ENCODE data around the gene NELL1. TPM values are rescaled to one million over a fixed set of nuclear protein-coding genes. Genes with fewer than 3 reads are reported as not detected.

Gene NELL1
- total RNA-seq, 1 donor from 2014 or later, result 0.45 TPM

GRCh38 chr11:20795005-20795404, 125.6 kb downstream of the NELL1 start:
- Mint-ChIP-seq H3K4me3 (ENCODE audit: unreplicated experiment) (no peak overlapping the region), H3K36me3 (ENCODE audit: low read depth, unreplicated experiment) (peaks cover 2% of the 10 kb centered on the region), H3K27me3 (ENCODE audit: low read depth, unreplicated experiment) (peaks cover 4% of the 10 kb centered on the region), H3K27ac (ENCODE audit: unreplicated experiment) (no peak overlapping the region), H3K9me3 (ENCODE audit: unreplicated experiment) (no peaks in the 10 kb centered on the region), H3K4me1 (ENCODE audit: low read depth, unreplicated experiment) (no peaks in the 10 kb centered on the region)
- Histone ChIP-seq H3K79me2 (ENCODE audit: insufficient read depth, low read length) (no peaks in the 10 kb centered on the region), H3K4me3 (ENCODE audit: insufficient read depth, low read depth, low read length) (no peak overlapping the region), H3K4me1 (ENCODE audit: insufficient read depth, low read length) (no peaks in the 10 kb centered on the region), H3K9ac (ENCODE audit: low read length) (no peak overlapping the region), H4K20me1 (ENCODE audit: insufficient read depth, low read length) (no peaks in the 10 kb centered on the region), H3K27me3 (ENCODE audit: insufficient read depth, low read length) (no peaks in the 10 kb centered on the region), H3K9me3 (ENCODE audit: insufficient read depth, low read depth, low read length) (peaks cover 10% of the 10 kb centered on the region), H3K27ac (ENCODE audit: low read depth, low read length) (no peak overlapping the region), H3K36me3 (ENCODE audit: insufficient read depth, low read length) (no peaks in the 10 kb centered on the region), H3K4me2 (ENCODE audit: low read length) (no peak overlapping the region), H2AFZ (ENCODE audit: low read depth, low read length) (no peak overlapping the region)
- no peak for DNase-seq (ENCODE audit: low read depth)
- FAIRE-seq, result no peak
- TF ChIP-seq CTCF (IDR thresholded peaks at IDR 0.05; ENCODE audit: insufficient read depth, low read depth, low read length), result no peak
- TF ChIP-seq EZH2 (IDR thresholded peaks at IDR 0.05; ENCODE audit: insufficient read depth, low read length), result no peak

- DNase-seq (ENCODE audit: low read depth) (no peak), FAIRE-seq (no peak)
- no peak overlapping the region for H2AFZ ChIP-seq (ENCODE audit: low read depth, low read length)
- Mint-ChIP-seq H3K9me3 (ENCODE audit: unreplicated experiment) (no peaks in the 10 kb centered on the region), H3K36me3 (ENCODE audit: low read depth, unreplicated experiment) (no peaks in the 10 kb centered on the region), H3K27me3 (ENCODE audit: low read depth, unreplicated experiment) (no peaks in the 10 kb centered on the region), H3K4me3 (ENCODE audit: unreplicated experiment) (no peak overlapping the region), H3K4me1 (ENCODE audit: low read depth, unreplicated experiment) (no peaks in the 10 kb centered on the region), H3K27ac (ENCODE audit: unreplicated experiment) (no peak overlapping the region)
- no peaks in the 10 kb centered on the region for H4K20me1 ChIP-seq (ENCODE audit: insufficient read depth, low read length)
- H3K36me3 ChIP-seq (ENCODE audit: insufficient read depth, low read length), result no peaks in the 10 kb centered on the region
- H3K4me1 ChIP-seq (ENCODE audit: insufficient read depth, low read length), result no peaks in the 10 kb centered on the region
- no peaks in the 10 kb centered on the region for H3K27me3 ChIP-seq (ENCODE audit: insufficient read depth, low read length)
- peaks cover 8% of the 10 kb centered on the region for H3K9me3 ChIP-seq (ENCODE audit: insufficient read depth, low read depth, low read length)
- H3K9ac ChIP-seq (ENCODE audit: low read length), result no peak overlapping the region
- no peak overlapping the region for H3K27ac ChIP-seq (ENCODE audit: low read depth, low read length)
- no peak overlapping the region for H3K4me3 ChIP-seq (ENCODE audit: insufficient read depth, low read depth, low read length)
- H3K79me2 ChIP-seq (ENCODE audit: insufficient read depth, low read length), result no peaks in the 10 kb centered on the region
- no peak for TF ChIP-seq CTCF (IDR thresholded peaks at IDR 0.05; ENCODE audit: insufficient read depth, low read depth, low read length)
- TF ChIP-seq EZH2 (IDR thresholded peaks at IDR 0.05; ENCODE audit: insufficient read depth, low read length), result no peak
- no peak overlapping the region for H3K4me2 ChIP-seq (ENCODE audit: low read length)
Measured at GRCh38 chr11:20808328-20808727, 138.9 kb downstream of the NELL1 start.

GRCh38 chr11:20821046-20821445, 151.7 kb downstream of the NELL1 start:
- Histone ChIP-seq H3K36me3 (ENCODE audit: insufficient read depth, low read length) (no peaks in the 10 kb centered on the region), H4K20me1 (ENCODE audit: insufficient read depth, low read length) (no peaks in the 10 kb centered on the region), H3K4me3 (ENCODE audit: insufficient read depth, low read depth, low read length) (no peak overlapping the region), H3K9ac (ENCODE audit: low read length) (no peak overlapping the region), H2AFZ (ENCODE audit: low read depth, low read length) (no peak overlapping the region), H3K27ac (ENCODE audit: low read depth, low read length) (no peak overlapping the region), H3K4me2 (ENCODE audit: low read length) (no peak overlapping the region), H3K4me1 (ENCODE audit: insufficient read depth, low read length) (no peaks in the 10 kb centered on the region), H3K27me3 (ENCODE audit: insufficient read depth, low read length) (no peaks in the 10 kb centered on the region), H3K9me3 (ENCODE audit: insufficient read depth, low read depth, low read length) (no peaks in the 10 kb centered on the region), H3K79me2 (ENCODE audit: insufficient read depth, low read length) (no peaks in the 10 kb centered on the region)
- DNase-seq (ENCODE audit: low read depth) (no peak), FAIRE-seq (no peak)
- Mint-ChIP-seq H3K4me1 (ENCODE audit: low read depth, unreplicated experiment) (peaks cover 5% of the 10 kb centered on the region), H3K36me3 (ENCODE audit: low read depth, unreplicated experiment) (no peaks in the 10 kb centered on the region), H3K4me3 (ENCODE audit: unreplicated experiment) (no peak overlapping the region), H3K9me3 (ENCODE audit: unreplicated experiment) (no peaks in the 10 kb centered on the region), H3K27me3 (ENCODE audit: low read depth, unreplicated experiment) (peaks cover 5% of the 10 kb centered on the region), H3K27ac (ENCODE audit: unreplicated experiment) (no peak overlapping the region)
- TF ChIP-seq EZH2 (IDR thresholded peaks at IDR 0.05; ENCODE audit: insufficient read depth, low read length) (no peak), CTCF (IDR thresholded peaks at IDR 0.05; ENCODE audit: insufficient read depth, low read depth, low read length) (no peak)

All from astrocyte (in vitro differentiated cells and primary cell).